ENCODE data around the gene CDC42BPA. TPM values are rescaled to one million over a fixed set of nuclear protein-coding genes. Genes with fewer than 3 reads are reported as not detected.

The CDC42BPA gene
- total RNA-seq, 1 experiment from 2014 or later: 48.6 TPM

- no peak for TF ChIP-seq CTCF (IDR thresholded peaks at IDR 0.05; ENCODE audit: unreplicated experiment)
- Mint-ChIP-seq H3K27ac (ENCODE audit: unreplicated experiment) (no peak overlapping the region), H3K4me3 (ENCODE audit: low read depth, unreplicated experiment) (no peak overlapping the region), H3K27me3 (ENCODE audit: unreplicated experiment) (no peaks in the 10 kb centered on the region), H3K36me3 (ENCODE audit: insufficient read depth, unreplicated experiment) (no peaks in the 10 kb centered on the region), H3K9me3 (ENCODE audit: low read depth, unreplicated experiment) (no peaks in the 10 kb centered on the region), H3K4me1 (ENCODE audit: low read depth, unreplicated experiment) (peaks cover under 1% of the 10 kb centered on the region)
- intact Hi-C loops (cut with micrococcal nuclease; ENCODE audit: unreplicated experiment): no loop called here
- CTCF ChIA-PET: no interaction called here
- no TSS peak for BruUV-seq (replicated peaks)
- no peak for DNase-seq
Measured at GRCh38 chr1:227071895-227072587, 246.3 kb downstream of the CDC42BPA start.

GRCh38 chr1:227070638-227071285, 247.5 kb downstream of the CDC42BPA start:
- H3K36me3 Mint-ChIP-seq (ENCODE audit: insufficient read depth, unreplicated experiment): peaks cover under 1% of the 10 kb centered on the region
- H3K27ac Mint-ChIP-seq (ENCODE audit: unreplicated experiment): no peak overlapping the region
- no peak overlapping the region for H3K4me3 Mint-ChIP-seq (ENCODE audit: low read depth, unreplicated experiment)
- no peak for DNase-seq
- TF ChIP-seq CTCF (IDR thresholded peaks at IDR 0.05; ENCODE audit: unreplicated experiment): no peak
- CTCF ChIA-PET: no interaction called here
- no peaks in the 10 kb centered on the region for H3K4me1 Mint-ChIP-seq (ENCODE audit: low read depth, unreplicated experiment)
- no peaks in the 10 kb centered on the region for H3K27me3 Mint-ChIP-seq (ENCODE audit: unreplicated experiment)
- intact Hi-C loops (cut with micrococcal nuclease; ENCODE audit: unreplicated experiment): no loop called here
- H3K9me3 Mint-ChIP-seq (ENCODE audit: low read depth, unreplicated experiment): no peaks in the 10 kb centered on the region
- BruUV-seq (replicated peaks): no TSS peak

- Mint-ChIP-seq H3K27ac (ENCODE audit: unreplicated experiment) (no peak overlapping the region), H3K27me3 (ENCODE audit: unreplicated experiment) (no peaks in the 10 kb centered on the region), H3K4me3 (ENCODE audit: low read depth, unreplicated experiment) (no peak overlapping the region), H3K36me3 (ENCODE audit: insufficient read depth, unreplicated experiment) (peaks cover 6% of the 10 kb centered on the region), H3K9me3 (ENCODE audit: low read depth, unreplicated experiment) (no peaks in the 10 kb centered on the region), H3K4me1 (ENCODE audit: low read depth, unreplicated experiment) (no peaks in the 10 kb centered on the region)
- intact Hi-C loops (cut with micrococcal nuclease; ENCODE audit: unreplicated experiment): no loop called here
- no peak for DNase-seq
- no peak for TF ChIP-seq CTCF (IDR thresholded peaks at IDR 0.05; ENCODE audit: unreplicated experiment)
- no TSS peak for BruUV-seq (replicated peaks)
- CTCF ChIA-PET: no interaction called here
Measured at GRCh38 chr1:227069490-227069889, 248.8 kb downstream of the CDC42BPA start.

GRCh38 chr1:227068883-227069282, 249.4 kb downstream of the CDC42BPA start:
- no peak for TF ChIP-seq CTCF (IDR thresholded peaks at IDR 0.05; ENCODE audit: unreplicated experiment)
- CTCF ChIA-PET: no interaction called here
- Mint-ChIP-seq H3K4me3 (ENCODE audit: low read depth, unreplicated experiment) (no peak overlapping the region), H3K27me3 (ENCODE audit: unreplicated experiment) (no peaks in the 10 kb centered on the region), H3K4me1 (ENCODE audit: low read depth, unreplicated experiment) (no peaks in the 10 kb centered on the region), H3K27ac (ENCODE audit: unreplicated experiment) (no peak overlapping the region), H3K36me3 (ENCODE audit: insufficient read depth, unreplicated experiment) (peaks cover 6% of the 10 kb centered on the region), H3K9me3 (ENCODE audit: low read depth, unreplicated experiment) (no peaks in the 10 kb centered on the region)
- BruUV-seq (replicated peaks): no TSS peak
- DNase-seq: no peak
- intact Hi-C loops (cut with micrococcal nuclease; ENCODE audit: unreplicated experiment): no loop called here

Measured in Calu3 (cell line).